Breast epithelium (tissue), 4 donors: ENCODE measurements around the gene LAMC1. TPM values are rescaled to one million over a fixed set of nuclear protein-coding genes. Genes with fewer than 3 reads are reported as not detected.

Experiments
- DNase-seq, 2 donors: peaks; one replicate each; pipeline ENCODE4 v3.0.0-alpha.2; 2019; ENCODE audit warnings: low spot score in 2 of 2
- H3K27ac ChIP-seq, 2 donors: fragments of 200-600 bp; sonication (generic) in 1 of 2; one replicate each; pipeline ENCODE4 v1.5.1; 2016 to 2019; ENCODE audit warnings: mild to moderate bottlenecking in 1 of 2
- H3K27me3 ChIP-seq, 2 donors: fragments of 200-600 bp; sonication (generic) in 1 of 2; one replicate each; pipeline versions ENCODE4 v1.5.1 to v1.6.0; 2017 to 2019; ENCODE audit warnings: control low read depth in 1 of 2, mild to moderate bottlenecking in 1 of 2
- H3K36me3 ChIP-seq: fragments of 200-600 bp; one replicate; pipeline ENCODE4 v1.5.1; 2019
- H3K4me1 ChIP-seq, 2 donors: fragments of 200-600 bp; sonication (generic); one replicate each; pipeline ENCODE4 v1.5.1; 2016 to 2019; ENCODE audit warnings: control low read depth in 1 of 2
- H3K4me3 ChIP-seq, 3 donors: fragments of 200-600 bp; sonication (generic); 1 replicate in 2 of 3; 2 replicates in 1 of 3; pipeline ENCODE4 v1.5.1; 2016 to 2019; ENCODE audit warnings: mild to moderate bottlenecking in 3 of 3, moderate library complexity in 2 of 3
- H3K9me3 ChIP-seq, 2 donors: fragments of 200-600 bp; sonication (generic) in 1 of 2; one replicate each; pipeline ENCODE4 v1.5.1; 2016 to 2019; ENCODE audit warnings: control low read depth in 1 of 2
- CTCF ChIP-seq, 3 donors: fragments of 450-650 bp; IDR thresholded peaks; one replicate each; pipeline ENCODE4 v1.5.1; 2016 to 2017; ENCODE audit warnings: antibody characterized with exemption in 3 of 3, mild to moderate bottlenecking in 3 of 3, moderate library complexity in 3 of 3
- POLR2A ChIP-seq: fragments of 450-650 bp; IDR thresholded peaks from one replicate; pipeline ENCODE4 v1.6.1; 2016; ENCODE audit warnings: antibody characterized with exemption, mild to moderate bottlenecking, moderate library complexity
- POLR2AphosphoS5 ChIP-seq, 3 donors: sonication (generic); formaldehyde crosslinking; IDR thresholded peaks; one replicate each; pipeline ENCODE4 v1.6.1; 2017; ENCODE audit warnings: antibody characterized with exemption in 3 of 3
- intact Hi-C: fragments of 100-400 bp; cut with DNase I; formaldehyde crosslinking; loops from one replicate; pipeline ENCODE4 v1.15.1; 2023; ENCODE audit warnings: low total_unique reads
- total RNA-seq, 3 donors: library from RNA; depleted of rRNA; stranded (reverse); fragments of >200 nt; gene quantifications; one replicate each; pipeline ENCODE4 v1.1.0, GENCODE V29; 2016

LAMC1 gene
- total RNA-seq, 3 donors from 2014 or later = 125 to 679 (median 249) TPM

DNA sequence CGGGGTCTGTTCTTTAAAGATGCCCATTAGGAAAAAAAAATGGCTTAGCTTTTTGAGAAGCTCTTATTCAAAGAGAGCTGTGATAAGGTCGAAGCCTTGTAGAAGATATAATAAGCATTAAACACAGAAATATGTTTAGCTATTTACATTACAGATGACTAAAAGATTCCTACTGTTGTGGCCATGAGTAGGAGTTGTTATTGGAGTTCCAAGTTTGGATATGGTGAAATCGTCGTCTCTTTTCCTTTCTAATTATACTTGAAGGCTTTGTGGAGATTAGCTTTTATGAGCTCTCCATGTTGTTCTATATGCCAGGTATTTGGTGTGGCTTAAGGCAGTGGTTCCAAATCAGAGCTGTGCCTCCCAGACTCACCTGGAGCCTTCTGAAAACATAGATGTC lies 82.9 kb downstream of the LAMC1 start:
- Histone ChIP-seq H3K27ac (no peak overlapping the region), H3K4me1 (no peaks in the 10 kb centered on the region)
- intact Hi-C loops = no loop called here

GRCh38 chr1:183106746-183107145 lies 83.5 kb downstream of the LAMC1 start:
- Histone ChIP-seq H3K4me3 (no peak overlapping the region), H3K27ac (no peak overlapping the region), H3K4me1 (no peaks in the 10 kb centered on the region), H3K27me3 (no peaks in the 10 kb centered on the region), H3K36me3 (no peaks in the 10 kb centered on the region), H3K9me3 (no peaks in the 10 kb centered on the region)
- TF ChIP-seq POLR2A (no peak), CTCF (IDR thresholded peaks at IDR 0.05) (no peak), POLR2AphosphoS5 (IDR thresholded peaks at IDR 0.05) (no peak)
- intact Hi-C loops = no loop called here
- DNase-seq = no peak

More for the DNA sequence above, 82.9 kb downstream of the LAMC1 start:
- no peaks in the 10 kb centered on the region for H3K36me3 ChIP-seq
- H3K27me3 ChIP-seq = no peaks in the 10 kb centered on the region
- TF ChIP-seq CTCF (IDR thresholded peaks at IDR 0.05) (no peak), POLR2A (no peak), POLR2AphosphoS5 (IDR thresholded peaks at IDR 0.05) (no peak)
- H3K4me3 ChIP-seq = no peak overlapping the region
- H3K9me3 ChIP-seq = no peaks in the 10 kb centered on the region
- DNase-seq = no peak

DNA sequence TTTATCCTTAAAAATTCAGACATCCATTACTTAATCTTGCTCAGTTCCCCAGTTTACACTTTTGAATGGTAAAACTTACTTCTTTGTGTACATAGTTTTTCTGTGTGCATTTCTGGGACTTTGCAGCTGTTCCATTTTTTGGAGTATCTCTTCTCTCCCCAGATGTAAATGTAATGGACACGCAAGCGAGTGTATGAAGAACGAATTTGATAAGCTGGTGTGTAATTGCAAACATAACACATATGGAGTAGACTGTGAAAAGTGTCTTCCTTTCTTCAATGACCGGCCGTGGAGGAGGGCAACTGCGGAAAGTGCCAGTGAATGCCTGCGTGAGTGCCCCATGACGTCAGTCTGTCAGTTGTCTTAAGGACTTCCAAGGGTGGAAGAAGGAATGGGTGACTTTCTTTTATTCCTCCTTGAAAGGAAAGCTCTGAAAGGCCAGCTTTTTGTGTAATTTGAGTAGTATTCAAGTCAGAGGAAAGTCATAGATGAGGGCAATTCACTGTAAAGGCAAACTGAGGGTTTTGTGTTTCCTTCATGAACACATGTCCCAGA lies 87.2 kb downstream of the LAMC1 start:
- Histone ChIP-seq H3K27ac (no peak overlapping the region), H3K27me3 (no peaks in the 10 kb centered on the region), H3K4me3 (no peak overlapping the region), H3K4me1 (no peaks in the 10 kb centered on the region), H3K9me3 (no peaks in the 10 kb centered on the region), H3K36me3 (no peaks in the 10 kb centered on the region)
- DNase-seq = no peak
- intact Hi-C loops = no loop called here
- TF ChIP-seq CTCF (IDR thresholded peaks at IDR 0.05) = no peak
- no peak for TF ChIP-seq POLR2A
- TF ChIP-seq POLR2AphosphoS5 (IDR thresholded peaks at IDR 0.05) = no peak

GRCh38 chr1:183114441-183114840 lies 91.2 kb downstream of the LAMC1 start:
- Histone ChIP-seq H3K9me3 (no peaks in the 10 kb centered on the region), H3K4me3 (no peak overlapping the region), H3K27ac (no peak overlapping the region), H3K27me3 (no peaks in the 10 kb centered on the region), H3K36me3 (no peaks in the 10 kb centered on the region), H3K4me1 (no peaks in the 10 kb centered on the region)
- intact Hi-C loops = no loop called here
- TF ChIP-seq POLR2AphosphoS5 (IDR thresholded peaks at IDR 0.05) (no peak), CTCF (IDR thresholded peaks at IDR 0.05) (no peak), POLR2A (no peak)
- no peak for DNase-seq

DNA sequence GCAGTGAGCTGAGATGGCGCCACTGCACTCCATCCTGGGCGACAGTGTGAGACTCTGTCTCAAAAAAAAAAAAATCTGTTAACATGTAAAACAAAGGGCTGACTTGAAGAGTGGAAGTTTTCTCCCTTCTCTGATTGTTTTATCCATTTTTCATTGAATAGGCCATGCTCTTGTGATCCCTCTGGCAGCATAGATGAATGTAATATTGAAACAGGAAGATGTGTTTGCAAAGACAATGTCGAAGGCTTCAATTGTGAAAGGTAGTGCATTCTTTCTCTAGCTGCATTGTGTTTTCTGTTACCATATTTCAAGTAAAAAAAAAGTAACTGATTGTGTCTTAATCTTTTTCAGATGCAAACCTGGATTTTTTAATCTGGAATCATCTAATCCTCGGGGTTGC lies 93.2 kb downstream of the LAMC1 start:
- Histone ChIP-seq H3K9me3 (no peaks in the 10 kb centered on the region), H3K4me3 (no peak overlapping the region), H3K4me1 (no peaks in the 10 kb centered on the region), H3K27me3 (no peaks in the 10 kb centered on the region), H3K27ac (no peak overlapping the region), H3K36me3 (no peaks in the 10 kb centered on the region)
- no peak for DNase-seq
- no peak for TF ChIP-seq CTCF (IDR thresholded peaks at IDR 0.05)
- no peak for TF ChIP-seq POLR2AphosphoS5 (IDR thresholded peaks at IDR 0.05)
- TF ChIP-seq POLR2A = no peak
- intact Hi-C loops = no loop called here
